GM18861 (cell line): Measurements from ENCODE around the gene KRTAP5-4.
"Not testable (repeated sequence)": the region's sequence is repeated elsewhere in the genome, so short reads cannot be mapped to it uniquely, and the experiment has no call there.

ENCODE experiments used
- ATAC-seq: cut with Tn5 transposase; IDR thresholded peaks from one replicate; pipeline ENCODE4 v1.9.1; 2021; ENCODE audit not compliant: unreplicated experiment

Gene KRTAP5-4

GRCh38 chr11:1653541-1654387 lies 31.8 kb upstream of the KRTAP5-4 start:
- no peak for ATAC-seq

GRCh38 chr11:1652771-1653540 lies 31.0 kb upstream of the KRTAP5-4 start:
- ATAC-seq, result no peak

GRCh38 chr11:1652442-1652770 lies 30.5 kb upstream of the KRTAP5-4 start:
- ATAC-seq, result no peak

GRCh38 chr11:1652026-1652425 lies 30.1 kb upstream of the KRTAP5-4 start:
- ATAC-seq, result no peak

GRCh38 chr11:1651411-1651980 lies 29.6 kb upstream of the KRTAP5-4 start:
- ATAC-seq, result no peak

- ATAC-seq, result no peak
These were observed 29.0 kb upstream of the KRTAP5-4 start for GRCh38 chr11:1650918-1651262.

GRCh38 chr11:1650034-1650917 lies 28.3 kb upstream of the KRTAP5-4 start:
- no peak for ATAC-seq

- no peak for ATAC-seq
These were observed 26.9 kb upstream of the KRTAP5-4 start for GRCh38 chr11:1648653-1649420.

GRCh38 chr11:1647901-1648652 lies 26.1 kb upstream of the KRTAP5-4 start:
- no peak for ATAC-seq

GRCh38 chr11:1646540-1646939 lies 24.6 kb upstream of the KRTAP5-4 start:
- not testable (repeated sequence) for ATAC-seq

GRCh38 chr11:1645357-1645821 lies 23.5 kb upstream of the KRTAP5-4 start:
- no peak for ATAC-seq

GRCh38 chr11:1644601-1645356 lies 22.8 kb upstream of the KRTAP5-4 start:
- no peak for ATAC-seq

- no peak for ATAC-seq
These were observed 21.3 kb upstream of the KRTAP5-4 start for GRCh38 chr11:1643146-1643690.

GRCh38 chr11:1642288-1643145 lies 20.6 kb upstream of the KRTAP5-4 start:
- ATAC-seq, result no peak

GRCh38 chr11:1641096-1641495 lies 19.2 kb upstream of the KRTAP5-4 start:
- ATAC-seq, result no peak

GRCh38 chr11:1640076-1640946 lies 18.4 kb upstream of the KRTAP5-4 start:
- ATAC-seq, result no peak

GRCh38 chr11:1639666-1640065 lies 17.7 kb upstream of the KRTAP5-4 start:
- ATAC-seq, result no peak
